Activated CD4-positive, alpha-beta T cell treated with anti-CD3 and anti-CD28 coated beads, Interleukin-2, Interleukin-6, amounts not matched to agents 100 ng/mL and 50 ng/mL, durations not matched to agents 16 hours and 8 hours (primary cell): ENCODE data around the gene PPP1R12A.

ENCODE experiments used
- DNase-seq: peaks from one replicate; pipeline ENCODE4 v3.0.0-alpha.2; 2020

PPP1R12A gene

DNA sequence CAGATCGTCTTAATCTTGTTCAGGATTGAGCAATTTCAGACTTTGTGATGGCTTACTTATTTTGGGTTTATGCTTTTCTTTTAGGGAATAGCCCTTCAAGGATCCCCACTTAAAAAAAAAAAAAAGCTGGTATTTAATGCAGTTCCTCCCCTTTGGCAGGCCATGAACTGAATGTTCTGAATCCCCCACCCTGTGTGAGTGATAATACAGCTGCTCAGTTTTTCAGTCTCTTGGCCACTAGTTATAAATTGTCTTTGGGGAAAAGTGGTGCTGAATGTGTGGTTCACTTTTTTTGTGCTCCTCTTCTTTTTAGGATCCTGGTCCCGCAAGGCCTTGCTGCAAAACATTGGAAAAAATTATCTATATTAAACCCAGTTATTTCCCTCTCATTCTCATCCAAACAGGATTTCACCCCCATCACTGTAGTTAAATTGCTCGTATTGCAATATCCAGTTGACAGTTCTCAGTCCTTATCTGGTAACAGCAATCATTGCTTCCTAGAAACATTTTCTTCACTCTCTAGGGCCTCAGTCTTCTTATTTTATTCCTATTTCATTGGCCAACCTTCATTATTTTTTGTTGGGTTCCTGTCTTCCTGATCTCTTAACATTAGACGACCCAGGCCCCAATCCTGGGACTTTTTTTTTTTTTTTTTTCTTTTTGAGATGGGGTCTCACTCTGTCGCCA lies 171.0 kb downstream of the PPP1R12A start:
- no peak for DNase-seq

DNA sequence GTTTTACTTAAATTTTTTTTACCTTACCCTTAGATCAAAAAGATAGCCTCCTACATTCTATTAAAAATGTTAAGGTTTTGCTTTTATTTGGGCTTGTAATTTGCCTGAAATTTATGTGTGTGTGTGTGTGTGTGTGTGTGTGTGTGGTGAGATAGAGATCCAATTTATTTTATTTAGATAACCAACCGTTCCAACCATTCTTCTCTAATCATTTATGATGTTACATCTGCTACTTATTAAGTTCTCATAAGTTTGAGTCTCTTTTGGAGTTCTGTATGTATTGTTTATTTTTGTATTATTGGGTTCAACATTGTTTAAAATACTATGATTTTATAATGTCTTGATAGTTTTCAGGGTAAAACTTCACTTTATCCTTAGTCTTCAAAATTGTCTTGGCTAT lies 173.6 kb downstream of the PPP1R12A start:
- DNase-seq, result no peak

DNA sequence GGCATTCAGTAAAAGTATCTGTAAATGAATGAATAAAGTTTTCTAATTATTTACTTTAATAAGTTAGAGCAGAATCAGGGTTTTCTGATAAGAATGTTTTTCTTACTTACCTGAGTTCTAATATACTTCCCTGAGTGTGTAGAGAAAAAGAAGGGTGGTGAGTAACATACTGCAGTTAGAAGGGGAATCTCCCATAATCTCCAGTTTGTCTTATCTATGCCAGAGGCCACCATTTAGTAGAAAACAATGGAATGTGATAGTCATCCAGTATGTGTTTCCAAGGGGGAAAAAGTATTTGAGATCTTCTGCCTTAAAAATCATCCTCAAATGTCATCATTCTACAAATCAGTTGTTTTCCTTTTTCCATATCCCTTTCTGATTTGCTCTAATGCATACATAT lies 187.6 kb downstream of the PPP1R12A start:
- DNase-seq, result no peak

DNA sequence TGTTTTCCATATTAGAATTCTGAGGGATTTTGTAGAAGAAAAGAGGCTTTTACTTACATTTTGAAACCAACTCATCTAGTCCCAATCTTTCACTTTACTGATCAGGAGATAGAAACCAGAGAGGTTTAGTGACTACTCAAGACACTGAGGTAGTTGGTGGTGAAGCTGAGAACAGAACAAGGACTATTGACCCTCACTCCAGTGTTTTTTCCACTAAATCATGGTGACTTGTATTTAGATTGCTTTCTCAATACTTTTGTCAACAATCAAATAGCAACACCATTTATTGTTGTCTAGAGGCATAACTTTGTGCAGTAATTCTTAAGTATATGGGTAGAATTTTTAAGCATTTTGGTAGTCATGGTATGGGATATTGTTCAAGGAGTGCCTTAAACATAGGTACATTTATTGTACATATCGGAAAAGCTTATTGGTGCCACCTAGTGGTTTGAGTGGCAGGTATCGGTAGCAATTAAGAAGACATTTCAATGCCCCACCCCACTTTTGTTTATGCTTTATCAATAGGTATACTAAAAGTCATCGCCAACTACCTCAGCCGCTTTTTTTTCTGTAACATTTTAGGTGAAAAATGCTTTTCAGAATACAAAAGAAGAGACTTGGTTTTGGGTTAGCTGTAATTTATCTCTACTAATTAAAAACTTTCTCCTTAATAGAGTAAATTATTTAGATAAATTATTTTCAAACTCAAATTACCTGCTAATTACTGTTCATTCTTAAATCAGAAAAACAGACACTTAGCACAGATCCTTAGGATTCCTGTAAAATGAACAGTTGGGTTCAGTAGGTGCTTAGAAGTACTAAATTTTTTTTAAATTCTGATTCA lies 196.8 kb downstream of the PPP1R12A start:
- peak; percentile 61 for DNase-seq

DNA sequence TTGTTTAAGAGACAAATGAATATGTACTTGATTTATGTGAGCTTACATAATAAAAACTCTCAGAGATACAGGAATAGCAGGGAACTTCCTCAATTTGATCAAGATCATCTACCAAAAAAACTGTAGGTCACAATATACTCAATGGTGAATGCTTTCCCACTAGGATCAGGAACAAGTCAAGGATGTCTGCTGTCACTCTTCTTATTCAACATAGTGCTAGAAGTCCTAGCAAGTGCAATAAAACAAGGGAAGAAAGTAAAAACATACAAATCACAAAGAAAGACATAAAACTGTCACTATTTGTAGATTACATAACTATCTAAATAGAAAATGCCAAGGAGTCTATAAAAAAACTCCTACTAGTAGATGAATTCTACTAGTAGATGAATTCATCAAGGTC lies 202.3 kb downstream of the PPP1R12A start:
- no peak for DNase-seq

DNA sequence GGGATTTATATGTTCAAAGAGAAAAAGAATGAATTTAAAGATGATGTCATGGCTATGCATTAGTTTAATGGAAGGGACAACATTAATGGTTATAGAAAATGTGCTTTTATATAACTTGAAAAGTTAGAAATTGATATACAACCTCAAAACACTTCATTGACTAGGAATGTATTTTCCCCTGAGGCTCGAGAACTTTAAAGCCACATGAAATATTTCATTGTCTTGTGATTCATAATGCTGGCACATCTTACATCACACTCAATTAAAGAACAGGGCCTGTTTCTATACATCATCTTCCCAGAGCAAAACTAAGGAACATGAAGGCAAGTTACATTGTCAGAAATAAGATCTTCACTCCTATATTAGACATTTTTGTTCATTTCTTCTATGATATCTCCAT lies 208.9 kb downstream of the PPP1R12A start:
- no peak for DNase-seq
